CD4-positive, alpha-beta memory T cell (primary cell): ENCODE measurements around the gene SNORC. TPM values are rescaled to one million over a fixed set of nuclear protein-coding genes. Genes with fewer than 3 reads are reported as not detected.

Experiments
- CTCF ChIA-PET: fragments of 350-600 bp; sonication (Branson Sonifier 250); formaldehyde crosslinking; loops from one replicate; lab custom pipeline; 2021; ENCODE audit warnings: inconsistent platforms; ENCODE audit not compliant: partially characterized antibody; lab: Charles Lee
- POLR2A ChIA-PET: fragments of 350-600 bp; sonication (Branson Sonifier 250); formaldehyde crosslinking; loops from one replicate; lab custom pipeline; 2021; ENCODE audit not compliant: partially characterized antibody; lab: Charles Lee
- DNase-seq, 5 donors: peaks; one replicate each; pipeline versions ENCODE4 v3.0.0 to v3.0.0-alpha.2; 2020 to 2022; ENCODE audit warnings: mixed read lengths in 1 of 5
- H3K27ac ChIP-seq: one replicate; pipeline ENCODE4 v1.7.0; 2013; ENCODE audit warnings: low read depth, low read length
- H3K27me3 ChIP-seq: 2 replicates; pipeline ENCODE4 v1.7.0; 2013; ENCODE audit warnings: mild to moderate bottlenecking, low read length, moderate library complexity; ENCODE audit not compliant: insufficient read depth
- H3K36me3 ChIP-seq: 2 replicates; pipeline ENCODE4 v1.7.0; 2013; ENCODE audit warnings: mild to moderate bottlenecking, low read length, moderate library complexity; ENCODE audit not compliant: insufficient read depth
- H3K4me1 ChIP-seq: 2 replicates; pipeline ENCODE4 v1.7.0; 2013; ENCODE audit warnings: mild to moderate bottlenecking, low read length, moderate library complexity; ENCODE audit not compliant: insufficient read depth
- H3K4me3 ChIP-seq, 2 donors: one replicate each; pipeline ENCODE4 v1.7.0; 2013; ENCODE audit warnings: low read length in 2 of 2, mild to moderate bottlenecking in 1 of 2
- H3K9me3 ChIP-seq, 2 donors: one replicate each; pipeline ENCODE4 v1.7.0; 2013; ENCODE audit warnings: low read length in 2 of 2, control low read depth in 1 of 2; ENCODE audit not compliant: control insufficient read depth in 1 of 2
- H3K27ac Mint-ChIP-seq, 7 donors: one replicate each; pipeline ENCODE4 v1.8.0; 2020 to 2021; ENCODE audit warnings: mixed read lengths in 7 of 7, mild to moderate bottlenecking in 6 of 7, inconsistent platforms in 3 of 7, moderate library complexity in 3 of 7
- H3K27me3 Mint-ChIP-seq, 2 donors: one replicate each; pipeline ENCODE4 v1.8.0; 2020 to 2021; ENCODE audit warnings: mixed read lengths in 2 of 2
- H3K36me3 Mint-ChIP-seq, 2 donors: one replicate each; pipeline ENCODE4 v1.8.0; 2020 to 2021; ENCODE audit warnings: mixed read lengths in 2 of 2, inconsistent platforms in 1 of 2, mild to moderate bottlenecking in 1 of 2
- H3K4me1 Mint-ChIP-seq, 4 donors: one replicate each; pipeline ENCODE4 v1.8.0; 2020 to 2021; ENCODE audit warnings: mixed read lengths in 4 of 4, mild to moderate bottlenecking in 1 of 4
- H3K4me3 Mint-ChIP-seq, 8 donors: one replicate each; pipeline ENCODE4 v1.8.0; 2020 to 2021; ENCODE audit warnings: mixed read lengths in 8 of 8, mild to moderate bottlenecking in 7 of 8, moderate library complexity in 6 of 8, inconsistent platforms in 3 of 8
- H3K9me3 Mint-ChIP-seq, 8 donors: one replicate each; pipeline ENCODE4 v1.8.0; 2020 to 2021; ENCODE audit warnings: mixed read lengths in 8 of 8, mild to moderate bottlenecking in 5 of 8, inconsistent platforms in 3 of 8, moderate library complexity in 1 of 8
- intact Hi-C: fragments of 100-400 bp; cut with micrococcal nuclease; formaldehyde crosslinking; loops from one replicate; pipeline ENCODE4 v1.15.1; 2023
- polyA plus RNA-seq, 2 donors: library from polyadenylated mRNA; unstranded; fragments of 300-500 nt; fragmentation: Illumina TruSeq; gene quantifications; one replicate each; pipeline ENCODE4 v1.2.3, GENCODE V29; 2021
- total RNA-seq, 2 experiments: library from RNA; stranded (reverse); gene quantifications; one replicate each; pipeline ENCODE4 v1.2.3, GENCODE V29; 2021

Gene SNORC
- total and polyA plus RNA-seq, 4 experiments from 2014 or later: 0.14 to 1.5 (median 1.4) TPM; not detected in 1

GRCh38 chr2:232877940-232878511 is 8.0 kb downstream of the SNORC start:
- Mint-ChIP-seq H3K4me1 (peaks cover 2 to 14% (median 7%) of the 10 kb centered on the region in 4 donors), H3K27ac (no peak overlapping the region), H3K4me3 (peak overlapping the region in 4 of 8 donors; percentile 10 to 81 (median 70)), H3K9me3 (peaks cover 0 to 2% (median 0%) of the 10 kb centered on the region in 8 donors), H3K27me3 (peaks cover 13% of the 10 kb centered on the region in 2 donors), H3K36me3 (no peaks in the 10 kb centered on the region)
- ChIA-PET POLR2A (no interaction called here), CTCF (no interaction called here)
- intact Hi-C loops: no loop called here
- Histone ChIP-seq H3K4me1 (peaks cover 7% of the 10 kb centered on the region), H3K36me3 (no peaks in the 10 kb centered on the region), H3K9me3 (no peaks in the 10 kb centered on the region), H3K4me3 (no peak overlapping the region), H3K27ac (no peak overlapping the region), H3K27me3 (peaks cover 4% of the 10 kb centered on the region)
- peak in 1 of 5 donors; percentile 7 for DNase-seq

GRCh38 chr2:232878855-232879617 is 9.0 kb downstream of the SNORC start:
- ChIA-PET POLR2A (no interaction called here), CTCF (no interaction called here)
- H3K27ac Mint-ChIP-seq: no peak overlapping the region
- no peak overlapping the region for H3K4me3 ChIP-seq
- H3K36me3 Mint-ChIP-seq: no peaks in the 10 kb centered on the region
- no peaks in the 10 kb centered on the region for H3K9me3 ChIP-seq
- DNase-seq: peak in 1 of 5 donors; percentile 38
- H3K4me1 Mint-ChIP-seq: peaks cover 2 to 14% (median 7%) of the 10 kb centered on the region in 4 donors
- H3K27me3 Mint-ChIP-seq: peaks cover 11 to 13% of the 10 kb centered on the region in 2 donors
- peaks cover 4% of the 10 kb centered on the region for H3K27me3 ChIP-seq
- no peak overlapping the region for H3K27ac ChIP-seq
- H3K36me3 ChIP-seq: no peaks in the 10 kb centered on the region
- intact Hi-C loops: no loop called here
- peaks cover 0 to 2% (median 0%) of the 10 kb centered on the region in 8 donors for H3K9me3 Mint-ChIP-seq
- H3K4me3 Mint-ChIP-seq: peak overlapping the region in 1 of 8 donors; percentile 25
- peaks cover 7% of the 10 kb centered on the region for H3K4me1 ChIP-seq

GRCh38 chr2:232879618-232880494 is 9.8 kb downstream of the SNORC start:
- peaks cover 4% of the 10 kb centered on the region for H3K27me3 ChIP-seq
- peaks cover 7% of the 10 kb centered on the region for H3K4me1 ChIP-seq
- no peak overlapping the region for H3K27ac ChIP-seq
- Mint-ChIP-seq H3K4me1 (peaks cover 2 to 14% (median 7%) of the 10 kb centered on the region in 4 donors), H3K36me3 (no peaks in the 10 kb centered on the region), H3K27me3 (peaks cover 7 to 11% of the 10 kb centered on the region in 2 donors), H3K9me3 (peaks cover 0 to 2% (median 0%) of the 10 kb centered on the region in 8 donors), H3K27ac (no peak overlapping the region), H3K4me3 (peak overlapping the region in 1 of 8 donors; percentile 25)
- CTCF ChIA-PET: no interaction called here
- H3K36me3 ChIP-seq: no peaks in the 10 kb centered on the region
- no peaks in the 10 kb centered on the region for H3K9me3 ChIP-seq
- POLR2A ChIA-PET: no interaction called here
- H3K4me3 ChIP-seq: no peak overlapping the region
- intact Hi-C loops: no loop called here
- peak in 1 of 5 donors; percentile 21 for DNase-seq

GRCh38 chr2:232880764-232881351 is 10.8 kb downstream of the SNORC start:
- H3K27ac Mint-ChIP-seq: peak overlapping the region in 1 of 7 donors; percentile 11
- H3K4me1 Mint-ChIP-seq: peaks cover 0 to 6% (median 0%) of the 10 kb centered on the region in 4 donors
- peaks cover 0 to 2% of the 10 kb centered on the region in 2 donors for H3K27me3 Mint-ChIP-seq
- intact Hi-C loops: no loop called here
- H3K36me3 Mint-ChIP-seq: no peaks in the 10 kb centered on the region
- H3K9me3 Mint-ChIP-seq: peaks cover 0 to 2% (median 0%) of the 10 kb centered on the region in 8 donors
- DNase-seq: peak in 1 of 5 donors; percentile 7
- Histone ChIP-seq H3K9me3 (no peaks in the 10 kb centered on the region), H3K4me1 (peaks cover under 1% of the 10 kb centered on the region), H3K27ac (no peak overlapping the region), H3K36me3 (no peaks in the 10 kb centered on the region), H3K4me3 (no peak overlapping the region), H3K27me3 (no peaks in the 10 kb centered on the region)
- ChIA-PET CTCF (no interaction called here), POLR2A (no interaction called here)
- no peak overlapping the region for H3K4me3 Mint-ChIP-seq

- H3K27me3 Mint-ChIP-seq: peaks cover 0 to 5% of the 10 kb centered on the region in 2 donors
Observed at GRCh38 chr2:232882085-232882484, 12.0 kb downstream of the SNORC start.

GRCh38 chr2:232882505-232883115 is 12.5 kb downstream of the SNORC start:
- H3K9me3 Mint-ChIP-seq: no peaks in the 10 kb centered on the region
- no peak overlapping the region for H3K4me3 Mint-ChIP-seq
- H3K36me3 ChIP-seq: no peaks in the 10 kb centered on the region
- H3K27ac ChIP-seq: no peak overlapping the region
- peak in 1 of 5 donors; percentile 19 for DNase-seq
- H3K4me3 ChIP-seq: no peak overlapping the region
- no peaks in the 10 kb centered on the region for H3K9me3 ChIP-seq
- peaks cover 0 to 3% (median 0%) of the 10 kb centered on the region in 4 donors for H3K4me1 Mint-ChIP-seq
- intact Hi-C loops: no loop called here
- H3K36me3 Mint-ChIP-seq: no peaks in the 10 kb centered on the region
- H3K27me3 Mint-ChIP-seq: peaks cover 0 to 4% of the 10 kb centered on the region in 2 donors
- H3K4me1 ChIP-seq: no peaks in the 10 kb centered on the region
- H3K27me3 ChIP-seq: no peaks in the 10 kb centered on the region
- CTCF ChIA-PET: no interaction called here
- no peak overlapping the region for H3K27ac Mint-ChIP-seq
- POLR2A ChIA-PET: no interaction called here

More at GRCh38 chr2:232882085-232882484, 12.0 kb downstream of the SNORC start:
- Mint-ChIP-seq H3K27ac (no peak overlapping the region), H3K4me3 (no peak overlapping the region), H3K36me3 (no peaks in the 10 kb centered on the region), H3K4me1 (peaks cover 0 to 6% (median 0%) of the 10 kb centered on the region in 4 donors), H3K9me3 (peaks cover 0 to 2% (median 0%) of the 10 kb centered on the region in 8 donors)
- Histone ChIP-seq H3K27ac (no peak overlapping the region), H3K9me3 (no peaks in the 10 kb centered on the region), H3K4me3 (no peak overlapping the region), H3K36me3 (no peaks in the 10 kb centered on the region), H3K4me1 (no peaks in the 10 kb centered on the region), H3K27me3 (no peaks in the 10 kb centered on the region)
- DNase-seq: no peak
- intact Hi-C loops: no loop called here
- ChIA-PET CTCF (no interaction called here), POLR2A (no interaction called here)
